Measurements from ENCODE around the gene CLK2.

GRCh38 chr1:155294520-155295182 lies 21.3 kb upstream of the CLK2 start:
- TF ChIP-seq CTCF (IDR thresholded peaks at IDR 0.05; ENCODE audit: low read length), result no peak
- TF ChIP-seq EZH2 (optimal IDR thresholded peaks at IDR 0.05; ENCODE audit: low read depth, low read length), result no peak

Data from MM.1S (cell line).